Gastrocnemius medialis (tissue), 4 donors: Measurements from ENCODE around the gene USP44. TPM values are rescaled to one million over a fixed set of nuclear protein-coding genes. Genes with fewer than 3 reads are reported as not detected.

ENCODE experiments used
- ATAC-seq, 2 donors: fragments of 150-250 bp; one replicate each; pipeline ENCODE4 v1.9.1; 2016
- DNase-seq, 2 donors: peaks; one replicate each; pipeline ENCODE4 v3.0.0-alpha.2; 2019
- H3K27ac ChIP-seq, 4 donors: fragments of 200-600 bp; sonication (generic); 1 replicate in 1 of 4; 2 replicates in 3 of 4; pipeline ENCODE4 v1.5.1; 2016 to 2018; ENCODE audit warnings: mild to moderate bottlenecking in 2 of 4, moderate library complexity in 1 of 4
- H3K27me3 ChIP-seq, 3 donors: fragments of 200-600 bp; sonication (generic) in 2 of 3; 1 replicate in 1 of 3; 2 replicates in 2 of 3; pipeline versions ENCODE4 v1.5.1 to v1.6.0; 2016 to 2019; ENCODE audit warnings: mild to moderate bottlenecking in 1 of 3, moderate library complexity in 1 of 3
- H3K36me3 ChIP-seq, 2 donors: fragments of 200-600 bp; sonication (generic) in 1 of 2; one replicate each; pipeline ENCODE4 v1.5.1; 2017 to 2018
- H3K4me1 ChIP-seq, 2 donors: fragments of 200-600 bp; sonication (generic) in 1 of 2; one replicate each; pipeline ENCODE4 v1.5.1; 2016 to 2017; ENCODE audit warnings: mild to moderate bottlenecking in 2 of 2
- H3K4me3 ChIP-seq, 4 donors: fragments of 200-600 bp; sonication (generic) in 3 of 4; 1 replicate in 1 of 4; 2 replicates in 3 of 4; pipeline ENCODE4 v1.5.1; 2016 to 2019; ENCODE audit warnings: mild to moderate bottlenecking in 2 of 4
- H3K9me3 ChIP-seq, 3 donors: fragments of 200-600 bp; sonication (generic) in 2 of 3; 1 replicate in 1 of 3; 2 replicates in 2 of 3; pipeline ENCODE4 v1.5.1; 2016 to 2019
- POLR2A ChIP-seq, 2 donors: fragments of 450-650 bp; IDR thresholded peaks; one replicate each; pipeline ENCODE4 v1.6.1; 2017; ENCODE audit warnings: antibody characterized with exemption in 2 of 2, mild to moderate bottlenecking in 2 of 2, moderate library complexity in 2 of 2
- in situ Hi-C, 4 donors: fragments of 200-750 bp; cut with MboI; loops; one replicate each; pipeline versions ENCODE4 v1.15.0 to v1.8.0; 2017; ENCODE audit warnings: low sequenced_read_pairs in 4 of 4
- intact Hi-C: fragments of 100-400 bp; cut with DNase I; formaldehyde crosslinking; loops from one replicate; pipeline ENCODE4 v1.15.1; 2023; ENCODE audit warnings: low total_unique reads
- total RNA-seq, 4 donors: library from RNA; depleted of rRNA; stranded (reverse); fragments of >200 nt; gene quantifications; one replicate each; pipeline versions ENCODE4 v1.1.0 to v1.2.3, GENCODE V29; 2016
- TF ChIP-seq, protein P1 (sequence below), 5 experiments: fragments of 450-650 bp in 3 of 5; fragments of 200-600 bp in 2 of 5; sonication (generic) in 2 of 5; IDR thresholded peaks in 4 of 5; conservative IDR thresholded peaks in 1 of 5; 1 replicate in 4 of 5; 2 replicates in 1 of 5; pipeline ENCODE4 v1.5.1; 2016 to 2019; ENCODE audit warnings: antibody characterized with exemption in 5 of 5, mild to moderate bottlenecking in 3 of 5, moderate library complexity in 3 of 5

USP44 gene
- total RNA-seq, 4 donors from 2014 or later, result 0.07 to 0.42 (median 0.34) TPM

DNA sequence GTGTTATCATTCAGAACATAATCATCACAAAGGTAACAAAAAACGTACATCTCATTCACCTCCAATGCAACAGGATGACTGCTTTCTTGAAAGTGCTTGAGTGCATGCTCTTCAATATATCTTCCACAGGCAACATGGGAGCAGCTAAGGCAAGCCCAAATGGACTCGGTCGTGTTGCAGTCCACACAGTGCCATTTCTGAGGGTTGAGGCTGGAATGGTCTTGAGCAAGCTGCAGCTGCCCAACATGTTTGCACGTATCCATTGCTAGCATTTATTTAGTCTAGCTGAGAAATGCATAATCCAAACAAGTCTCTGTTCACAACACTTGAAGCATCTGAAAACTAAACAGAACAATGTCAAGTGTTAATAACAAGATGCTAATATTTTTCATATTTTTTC, 17.3 kb downstream of the USP44 start:
- H3K4me1 ChIP-seq, result no peaks in the 10 kb centered on the region
- DNase-seq (no peak), ATAC-seq (no peak)
- H3K27me3 ChIP-seq, result no peaks in the 10 kb centered on the region
- intact Hi-C loops, result loop anchor here (1.0 to 5.0 kb wide), 3 partner anchors 197 to 1402 kb away; no protein-coding TSS in a partner anchor
- no peak overlapping the region for H3K27ac ChIP-seq
- no peaks in the 10 kb centered on the region for H3K36me3 ChIP-seq
- H3K9me3 ChIP-seq, result no peaks in the 10 kb centered on the region
- in situ Hi-C loops, result loop anchor here (10.0 kb wide), 2 partner anchors 409 to 419 kb away; no protein-coding TSS in a partner anchor
- no peak overlapping the region for H3K4me3 ChIP-seq
- TF ChIP-seq POLR2A (IDR thresholded peaks at IDR 0.05), result no peak
- TF ChIP-seq, protein P1, sequence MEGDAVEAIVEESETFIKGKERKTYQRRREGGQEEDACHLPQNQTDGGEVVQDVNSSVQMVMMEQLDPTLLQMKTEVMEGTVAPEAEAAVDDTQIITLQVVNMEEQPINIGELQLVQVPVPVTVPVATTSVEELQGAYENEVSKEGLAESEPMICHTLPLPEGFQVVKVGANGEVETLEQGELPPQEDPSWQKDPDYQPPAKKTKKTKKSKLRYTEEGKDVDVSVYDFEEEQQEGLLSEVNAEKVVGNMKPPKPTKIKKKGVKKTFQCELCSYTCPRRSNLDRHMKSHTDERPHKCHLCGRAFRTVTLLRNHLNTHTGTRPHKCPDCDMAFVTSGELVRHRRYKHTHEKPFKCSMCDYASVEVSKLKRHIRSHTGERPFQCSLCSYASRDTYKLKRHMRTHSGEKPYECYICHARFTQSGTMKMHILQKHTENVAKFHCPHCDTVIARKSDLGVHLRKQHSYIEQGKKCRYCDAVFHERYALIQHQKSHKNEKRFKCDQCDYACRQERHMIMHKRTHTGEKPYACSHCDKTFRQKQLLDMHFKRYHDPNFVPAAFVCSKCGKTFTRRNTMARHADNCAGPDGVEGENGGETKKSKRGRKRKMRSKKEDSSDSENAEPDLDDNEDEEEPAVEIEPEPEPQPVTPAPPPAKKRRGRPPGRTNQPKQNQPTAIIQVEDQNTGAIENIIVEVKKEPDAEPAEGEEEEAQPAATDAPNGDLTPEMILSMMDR (IDR thresholded peaks at IDR 0.05 in 4 of 5, conservative IDR thresholded peaks at IDR 0.05 in 1 of 5), result no peak

DNA sequence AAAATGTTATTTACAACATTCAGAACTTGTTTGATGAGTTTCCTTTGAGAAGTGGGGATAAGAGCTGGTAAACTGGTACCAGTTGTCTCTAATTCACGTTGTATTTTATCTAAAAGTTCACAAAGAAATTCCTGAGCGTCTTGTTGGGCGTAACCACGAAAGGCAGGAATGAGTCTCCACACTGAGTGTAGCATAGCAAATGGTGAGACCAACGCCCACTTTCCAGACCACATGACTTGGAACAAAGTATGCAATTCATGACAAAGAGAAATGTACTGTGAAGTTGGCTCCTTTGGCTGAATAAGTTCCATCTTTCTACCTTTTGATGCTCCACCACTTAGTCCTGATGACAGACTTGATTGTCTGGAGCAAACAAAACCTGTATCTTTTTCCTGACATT, 18.4 kb downstream of the USP44 start:
- H3K36me3 ChIP-seq, result no peaks in the 10 kb centered on the region
- no peaks in the 10 kb centered on the region for H3K9me3 ChIP-seq
- in situ Hi-C loops (loop anchor here (10.0 kb wide), 2 partner anchors 408 to 418 kb away; no protein-coding TSS in a partner anchor), intact Hi-C loops (loop anchor here (5.0 kb wide), 2 partner anchors 196 to 1401 kb away; no protein-coding TSS in a partner anchor)
- no peak for DNase-seq
- no peaks in the 10 kb centered on the region for H3K27me3 ChIP-seq
- no peak for ATAC-seq
- no peak overlapping the region for H3K27ac ChIP-seq
- no peaks in the 10 kb centered on the region for H3K4me1 ChIP-seq
- TF ChIP-seq, protein P1 (IDR thresholded peaks at IDR 0.05 in 4 of 5, conservative IDR thresholded peaks at IDR 0.05 in 1 of 5), result no peak
- TF ChIP-seq POLR2A (IDR thresholded peaks at IDR 0.05), result no peak
- no peak overlapping the region for H3K4me3 ChIP-seq

DNA sequence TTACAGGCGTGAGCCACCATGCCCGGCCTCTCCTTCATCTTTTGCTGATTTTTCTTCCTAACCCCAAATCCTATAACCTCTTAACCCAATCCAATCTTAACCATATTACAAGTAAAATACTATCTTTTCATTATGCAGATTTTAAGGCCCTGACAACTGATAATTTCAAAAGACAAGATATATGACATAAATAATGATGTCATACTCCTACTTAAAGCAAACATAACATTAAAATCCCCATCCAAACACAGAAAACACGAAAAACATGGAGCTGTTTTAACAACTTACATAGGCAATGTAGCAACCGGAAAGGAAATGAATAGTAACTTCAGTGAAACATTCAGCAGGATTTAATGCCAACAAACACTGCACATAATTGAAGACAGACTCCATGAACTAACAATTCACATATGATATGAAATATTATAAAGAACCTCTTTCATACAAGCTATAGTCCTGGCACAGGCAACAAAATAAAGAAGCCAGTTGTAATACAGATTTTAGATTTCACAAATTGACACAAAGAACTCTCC, 21.5 kb downstream of the USP44 start:
- ATAC-seq, result no peak
- H3K27me3 ChIP-seq, result no peaks in the 10 kb centered on the region
- in situ Hi-C loops, result loop anchor here (10.0 kb wide), 2 partner anchors 405 to 415 kb away; no protein-coding TSS in a partner anchor

DNA sequence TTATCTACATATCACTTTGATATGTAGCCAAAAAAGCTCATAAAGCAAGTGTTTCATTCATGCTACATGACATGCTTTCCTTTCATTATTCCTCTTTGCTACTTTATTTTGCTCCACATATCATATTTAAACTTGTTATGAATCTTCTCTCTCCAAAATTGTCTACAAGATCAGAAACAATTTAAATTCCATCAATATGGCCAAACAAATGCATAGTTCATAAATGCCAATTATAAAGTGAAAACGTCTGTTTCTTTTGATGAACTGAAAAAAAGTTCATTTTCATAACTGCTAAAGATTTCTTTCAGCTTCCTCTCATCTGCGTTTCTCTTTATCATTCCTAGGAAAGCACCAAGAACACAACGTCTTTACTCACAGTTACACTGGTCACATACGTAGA, 22.8 kb downstream of the USP44 start:
- Histone ChIP-seq H3K27ac (no peak overlapping the region), H3K4me3 (no peak overlapping the region), H3K27me3 (no peaks in the 10 kb centered on the region), H3K4me1 (no peaks in the 10 kb centered on the region), H3K36me3 (no peaks in the 10 kb centered on the region), H3K9me3 (no peaks in the 10 kb centered on the region)
- intact Hi-C loops, result no loop called here
- no peak for DNase-seq
- TF ChIP-seq, protein P1 (IDR thresholded peaks at IDR 0.05 in 4 of 5, conservative IDR thresholded peaks at IDR 0.05 in 1 of 5), result no peak
- no peak for TF ChIP-seq POLR2A (IDR thresholded peaks at IDR 0.05)
- ATAC-seq, result no peak
- in situ Hi-C loops, result no loop called here

More for the DNA sequence above, 21.5 kb downstream of the USP44 start:
- no peak overlapping the region for H3K27ac ChIP-seq
- no peak overlapping the region for H3K4me3 ChIP-seq
- TF ChIP-seq, protein P1 (IDR thresholded peaks at IDR 0.05 in 4 of 5, conservative IDR thresholded peaks at IDR 0.05 in 1 of 5), result no peak
- TF ChIP-seq POLR2A (IDR thresholded peaks at IDR 0.05), result no peak
- DNase-seq, result no peak
- H3K36me3 ChIP-seq, result no peaks in the 10 kb centered on the region
- intact Hi-C loops, result loop anchor here (5.0 kb wide), 2 partner anchors 192 to 1397 kb away; no protein-coding TSS in a partner anchor
- no peaks in the 10 kb centered on the region for H3K9me3 ChIP-seq
- H3K4me1 ChIP-seq, result no peaks in the 10 kb centered on the region
